ENCODE measurements around the gene TAB3.

Gene TAB3

GRCh38 chrX:30883138-30883537 lies 5.9 kb downstream of the TAB3 start:
- DNase-seq (ENCODE audit: low read depth): no peak

- no peak for DNase-seq (ENCODE audit: low read depth)
Measured at GRCh38 chrX:30881797-30882196, 7.3 kb downstream of the TAB3 start.

- no peak for DNase-seq (ENCODE audit: low read depth)
Measured at GRCh38 chrX:30881390-30881789, 7.7 kb downstream of the TAB3 start.

- DNase-seq (ENCODE audit: low read depth): no peak
Measured at GRCh38 chrX:30880058-30880457, 9.0 kb downstream of the TAB3 start.

GRCh38 chrX:30876367-30876766 lies 12.7 kb downstream of the TAB3 start:
- no peak for DNase-seq (ENCODE audit: low read depth)

- DNase-seq (ENCODE audit: low read depth): peak; percentile 32
Measured at GRCh38 chrX:30875957-30876356, 13.1 kb downstream of the TAB3 start.

- no peak for DNase-seq (ENCODE audit: low read depth)
Measured at GRCh38 chrX:30874851-30875250, 14.2 kb downstream of the TAB3 start.

- no peak for DNase-seq (ENCODE audit: low read depth)
Measured at GRCh38 chrX:30870572-30870971, 18.5 kb downstream of the TAB3 start.

- DNase-seq (ENCODE audit: low read depth): no peak
Measured at GRCh38 chrX:30865612-30866011, 23.4 kb downstream of the TAB3 start.

GRCh38 chrX:30865015-30865414 lies 24.0 kb downstream of the TAB3 start:
- no peak for DNase-seq (ENCODE audit: low read depth)

GRCh38 chrX:30864383-30864785 lies 24.7 kb downstream of the TAB3 start:
- no peak for DNase-seq (ENCODE audit: low read depth)

- DNase-seq (ENCODE audit: low read depth): no peak
Measured at GRCh38 chrX:30863974-30864373, 25.1 kb downstream of the TAB3 start.

- no peak for DNase-seq (ENCODE audit: low read depth)
Measured at GRCh38 chrX:30858098-30858497, 31.0 kb downstream of the TAB3 start.

- DNase-seq (ENCODE audit: low read depth): no peak
Measured at GRCh38 chrX:30851449-30851848, 37.6 kb downstream of the TAB3 start.

- DNase-seq (ENCODE audit: low read depth): no peak
Measured at GRCh38 chrX:30835373-30835772, 53.7 kb downstream of the TAB3 start.

- no peak for DNase-seq (ENCODE audit: low read depth)
Measured at GRCh38 chrX:30833896-30834295, 55.2 kb downstream of the TAB3 start.

- DNase-seq (ENCODE audit: low read depth): no peak
Measured at GRCh38 chrX:30831082-30831481, 58.0 kb downstream of the TAB3 start.

GRCh38 chrX:30830326-30830943 lies 58.6 kb downstream of the TAB3 start:
- no peak for DNase-seq (ENCODE audit: low read depth)

- no peak for DNase-seq (ENCODE audit: low read depth)
Measured at GRCh38 chrX:30824275-30824674, 64.8 kb downstream of the TAB3 start.

- DNase-seq (ENCODE audit: low read depth): no peak
Measured at GRCh38 chrX:30822764-30823163, 66.3 kb downstream of the TAB3 start.

GRCh38 chrX:30822068-30822681 lies 66.9 kb downstream of the TAB3 start:
- no peak for DNase-seq (ENCODE audit: low read depth)

- DNase-seq (ENCODE audit: low read depth): no peak
Measured at GRCh38 chrX:30821116-30821515, 67.9 kb downstream of the TAB3 start.

- no peak for DNase-seq (ENCODE audit: low read depth)
Measured at GRCh38 chrX:30819080-30819479, 70.0 kb downstream of the TAB3 start.

GRCh38 chrX:30816079-30816478 lies 73.0 kb downstream of the TAB3 start:
- no peak for DNase-seq (ENCODE audit: low read depth)
